OCI-LY3 (cell line): ENCODE data around the gene TREML1.

Experiments
- H2AFZ ChIP-seq: fragments of 200-600, 300-600 bp; shearing (Covaris generic); 2 replicates; pipeline ENCODE4 v1.6.0; 2014; ENCODE audit warnings: antibody characterized with exemption, low read depth, low read length
- H3K27ac ChIP-seq: fragments of 200-600, 300-600 bp; sonication (generic); 2 replicates; pipeline ENCODE4 v1.5.1; 2014; ENCODE audit warnings: mild to moderate bottlenecking, low read length, moderate library complexity, mixed read lengths
- H3K27me3 ChIP-seq: fragments of 200-600, 300-600 bp; sonication (generic); 2 replicates; pipeline ENCODE4 v1.6.1; 2014; ENCODE audit warnings: low read depth, low read length, mixed read lengths
- H3K36me3 ChIP-seq: fragments of 200-600, 300-600 bp; sonication (generic); replicated peaks from 2 replicates; pipeline ENCODE3; 2014; ENCODE audit warnings: low read depth, low read length, mixed read lengths
- H3K4me1 ChIP-seq: fragments of 300-600, 200-600 bp; sonication (generic); 2 replicates; pipeline ENCODE4 v1.6.1; 2014; ENCODE audit warnings: low read length, mixed read lengths
- H3K4me2 ChIP-seq: fragments of 200-600, 300-600 bp; sonication (generic); 2 replicates; pipeline ENCODE4 v1.6.1; 2014; ENCODE audit warnings: low read length, mixed read lengths
- H3K4me3 ChIP-seq: fragments of 300-600, 200-600 bp; sonication (generic); 2 replicates; pipeline ENCODE4 v1.5.1; 2014; ENCODE audit warnings: antibody characterized with exemption, mild to moderate bottlenecking, low read length, moderate library complexity
- H3K79me2 ChIP-seq: fragments of 300-600, 200-600 bp; shearing (Covaris generic); 2 replicates; pipeline ENCODE4 v1.6.1; 2014; ENCODE audit warnings: mild to moderate bottlenecking, low read length, mixed read lengths
- H3K9ac ChIP-seq: fragments of 300-600, 200-600 bp; shearing (Covaris generic); 2 replicates; pipeline ENCODE4 v1.6.0; 2014; ENCODE audit warnings: mild to moderate bottlenecking, low read length, moderate library complexity
- H3K9me3 ChIP-seq: fragments of 200-600, 300-600 bp; shearing (Covaris generic); 2 replicates; pipeline ENCODE4 v1.6.1; 2014; ENCODE audit warnings: low read length, mixed read lengths; ENCODE audit not compliant: insufficient read depth
- H4K20me1 ChIP-seq: fragments of 200-600, 300-600 bp; sonication (generic); 2 replicates; pipeline ENCODE4 v1.6.1; 2016; ENCODE audit warnings: low read length, mixed read lengths; ENCODE audit not compliant: insufficient read depth
- CTCF ChIP-seq: fragments of 200-600, 300-600 bp; sonication (generic); IDR thresholded peaks from 2 replicates; pipeline ENCODE4 v1.5.1; 2014; ENCODE audit warnings: antibody characterized with exemption, low read length, low read depth
- EZH2phosphoT487 ChIP-seq: fragments of 200-600 bp; shearing (Covaris generic); IDR thresholded peaks from 2 replicates; pipeline ENCODE4 v1.6.1; 2018; ENCODE audit warnings: antibody characterized with exemption, mixed run types, low read depth

TREML1 gene

GRCh38 chr6:41161380-41161779 lies 7.2 kb upstream of the TREML1 start:
- H3K27me3 ChIP-seq: peaks cover 10% of the 10 kb centered on the region
- H3K36me3 ChIP-seq: no peaks in the 10 kb centered on the region
- TF ChIP-seq CTCF (no peak), EZH2phosphoT487 (no peak)
- no peak overlapping the region for H3K9ac ChIP-seq
- no peaks in the 10 kb centered on the region for H4K20me1 ChIP-seq
- H3K4me2 ChIP-seq: no peak overlapping the region
- H3K9me3 ChIP-seq: no peaks in the 10 kb centered on the region
- H3K4me3 ChIP-seq: no peak overlapping the region
- H3K27ac ChIP-seq: no peak overlapping the region
- no peak overlapping the region for H2AFZ ChIP-seq
- no peaks in the 10 kb centered on the region for H3K79me2 ChIP-seq
- H3K4me1 ChIP-seq: no peaks in the 10 kb centered on the region

- H2AFZ ChIP-seq: no peak overlapping the region
- H4K20me1 ChIP-seq: no peaks in the 10 kb centered on the region
Observed at GRCh38 chr6:41160933-41161332, 6.8 kb upstream of the TREML1 start.

GRCh38 chr6:41159415-41160082 lies 5.4 kb upstream of the TREML1 start:
- H2AFZ ChIP-seq: no peak overlapping the region
- H3K4me1 ChIP-seq: peaks cover 9% of the 10 kb centered on the region
- no peaks in the 10 kb centered on the region for H3K79me2 ChIP-seq
- H3K4me3 ChIP-seq: no peak overlapping the region
- no peaks in the 10 kb centered on the region for H3K9me3 ChIP-seq
- H3K4me2 ChIP-seq: no peak overlapping the region
- no peak overlapping the region for H3K9ac ChIP-seq
- no peaks in the 10 kb centered on the region for H4K20me1 ChIP-seq
- no peaks in the 10 kb centered on the region for H3K36me3 ChIP-seq
- H3K27ac ChIP-seq: no peak overlapping the region
- H3K27me3 ChIP-seq: 0 out of 2 replicates have a peak, but pooled peaks cover 5% of the 10 kb centered on the region
- TF ChIP-seq CTCF (no peak), EZH2phosphoT487 (no peak)

More at GRCh38 chr6:41160933-41161332, 6.8 kb upstream of the TREML1 start:
- Histone ChIP-seq H3K9me3 (no peaks in the 10 kb centered on the region), H3K36me3 (no peaks in the 10 kb centered on the region), H3K27me3 (peaks cover 6% of the 10 kb centered on the region), H3K4me1 (peaks cover under 1% of the 10 kb centered on the region; the same call in 1 of the 2 replicates), H3K4me2 (no peak overlapping the region), H3K27ac (no peak overlapping the region), H3K4me3 (no peak overlapping the region), H3K79me2 (no peaks in the 10 kb centered on the region), H3K9ac (no peak overlapping the region)
- TF ChIP-seq CTCF: no peak
- TF ChIP-seq EZH2phosphoT487: no peak

GRCh38 chr6:41157323-41157722 lies 3.2 kb upstream of the TREML1 start:
- Histone ChIP-seq H3K36me3 (no peaks in the 10 kb centered on the region), H2AFZ (no peak overlapping the region), H3K4me2 (no peak overlapping the region), H4K20me1 (no peaks in the 10 kb centered on the region), H3K4me1 (peaks cover 9% of the 10 kb centered on the region), H3K4me3 (no peak overlapping the region), H3K9ac (no peak overlapping the region), H3K27me3 (0 out of 2 replicates have a peak, but pooled peaks cover 5% of the 10 kb centered on the region), H3K79me2 (no peaks in the 10 kb centered on the region), H3K9me3 (no peaks in the 10 kb centered on the region), H3K27ac (no peak overlapping the region)
- TF ChIP-seq CTCF (no peak), EZH2phosphoT487 (no peak)
